HG02973 (cell line): ENCODE data around the gene GEN1.

ENCODE experiments used
- ATAC-seq: cut with Tn5 transposase; IDR thresholded peaks from one replicate; pipeline ENCODE4 v1.9.1; 2021; ENCODE audit warnings: moderate library complexity; ENCODE audit not compliant: unreplicated experiment

The GEN1 gene, protein sequence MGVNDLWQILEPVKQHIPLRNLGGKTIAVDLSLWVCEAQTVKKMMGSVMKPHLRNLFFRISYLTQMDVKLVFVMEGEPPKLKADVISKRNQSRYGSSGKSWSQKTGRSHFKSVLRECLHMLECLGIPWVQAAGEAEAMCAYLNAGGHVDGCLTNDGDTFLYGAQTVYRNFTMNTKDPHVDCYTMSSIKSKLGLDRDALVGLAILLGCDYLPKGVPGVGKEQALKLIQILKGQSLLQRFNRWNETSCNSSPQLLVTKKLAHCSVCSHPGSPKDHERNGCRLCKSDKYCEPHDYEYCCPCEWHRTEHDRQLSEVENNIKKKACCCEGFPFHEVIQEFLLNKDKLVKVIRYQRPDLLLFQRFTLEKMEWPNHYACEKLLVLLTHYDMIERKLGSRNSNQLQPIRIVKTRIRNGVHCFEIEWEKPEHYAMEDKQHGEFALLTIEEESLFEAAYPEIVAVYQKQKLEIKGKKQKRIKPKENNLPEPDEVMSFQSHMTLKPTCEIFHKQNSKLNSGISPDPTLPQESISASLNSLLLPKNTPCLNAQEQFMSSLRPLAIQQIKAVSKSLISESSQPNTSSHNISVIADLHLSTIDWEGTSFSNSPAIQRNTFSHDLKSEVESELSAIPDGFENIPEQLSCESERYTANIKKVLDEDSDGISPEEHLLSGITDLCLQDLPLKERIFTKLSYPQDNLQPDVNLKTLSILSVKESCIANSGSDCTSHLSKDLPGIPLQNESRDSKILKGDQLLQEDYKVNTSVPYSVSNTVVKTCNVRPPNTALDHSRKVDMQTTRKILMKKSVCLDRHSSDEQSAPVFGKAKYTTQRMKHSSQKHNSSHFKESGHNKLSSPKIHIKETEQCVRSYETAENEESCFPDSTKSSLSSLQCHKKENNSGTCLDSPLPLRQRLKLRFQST

DNA sequence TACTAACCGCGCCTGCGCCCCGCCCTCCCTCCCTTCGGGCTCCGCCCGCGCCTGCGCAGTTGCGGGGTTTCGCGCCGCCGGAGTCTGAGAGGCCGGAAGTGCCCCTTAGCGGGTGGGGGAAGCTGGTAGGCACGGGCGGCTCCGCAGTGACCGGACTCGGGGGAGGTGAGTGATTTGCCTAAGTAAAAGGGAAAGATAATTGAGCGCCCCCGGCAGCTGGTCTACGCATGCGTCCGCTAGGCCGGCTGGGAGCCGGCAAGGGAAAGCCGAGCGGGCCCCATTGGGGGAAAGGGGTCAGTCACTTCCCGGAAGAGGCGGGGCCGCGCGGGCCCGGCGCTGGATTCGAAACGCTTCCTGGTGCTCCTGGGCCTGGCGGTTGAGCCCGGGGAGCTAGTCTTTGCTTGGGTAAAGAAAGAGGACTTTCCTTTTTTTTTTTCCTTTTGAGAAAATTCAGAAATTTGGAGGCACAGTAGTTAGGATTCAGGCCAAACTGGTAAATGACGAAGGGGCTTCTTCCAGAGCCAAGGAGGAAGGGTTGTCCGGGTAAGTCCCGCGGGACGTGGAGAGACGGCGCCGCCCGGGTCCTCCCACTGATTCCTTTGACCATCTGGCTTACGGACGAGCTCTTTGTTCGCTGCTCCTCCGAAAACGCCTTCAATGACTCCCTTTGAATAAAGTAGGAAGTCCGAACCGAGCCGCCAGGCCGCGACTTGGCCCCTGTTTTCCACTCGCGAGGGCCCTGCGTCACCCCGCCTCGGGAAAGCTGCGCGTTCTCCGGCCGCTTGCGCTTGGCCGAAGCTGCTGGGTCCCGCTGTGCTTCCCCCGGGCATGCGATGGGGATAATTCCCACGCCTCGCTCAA is at the start of gene GEN1, which contains the start of gene SMC6:
Gene GEN1, plus strand, starts transcription at position 336 of the 861 bp plus-strand sequence. CDS start 5,806 bp downstream, outside the sequence.
Gene SMC6, minus strand, starts transcription at position 8 of the 861 bp plus-strand sequence. CDS start 7,864 bp downstream, outside the sequence.
- peak; percentile 60 for ATAC-seq

GRCh38 chr2:17706845-17707244 is 47.1 kb upstream of the GEN1 start:
- no peak for ATAC-seq

DNA sequence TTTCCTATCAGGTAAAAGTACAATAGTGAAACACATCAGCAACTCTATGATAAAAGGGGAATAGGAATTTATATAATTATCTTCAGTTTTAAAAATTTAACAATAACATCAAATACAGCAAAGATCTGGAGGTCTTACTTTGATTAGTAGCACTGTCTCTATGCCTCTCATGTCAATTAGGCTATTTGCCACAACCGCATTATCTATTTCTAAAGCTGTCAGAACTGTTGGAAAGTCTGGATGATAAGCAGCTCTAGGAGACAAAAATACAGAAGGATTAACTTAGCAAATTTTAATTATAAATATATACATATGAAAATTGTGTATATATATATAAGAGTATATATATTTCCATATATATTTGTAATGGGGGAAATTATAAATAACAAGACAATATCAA is 45.4 kb upstream of the GEN1 start:
- ATAC-seq, result no peak

DNA sequence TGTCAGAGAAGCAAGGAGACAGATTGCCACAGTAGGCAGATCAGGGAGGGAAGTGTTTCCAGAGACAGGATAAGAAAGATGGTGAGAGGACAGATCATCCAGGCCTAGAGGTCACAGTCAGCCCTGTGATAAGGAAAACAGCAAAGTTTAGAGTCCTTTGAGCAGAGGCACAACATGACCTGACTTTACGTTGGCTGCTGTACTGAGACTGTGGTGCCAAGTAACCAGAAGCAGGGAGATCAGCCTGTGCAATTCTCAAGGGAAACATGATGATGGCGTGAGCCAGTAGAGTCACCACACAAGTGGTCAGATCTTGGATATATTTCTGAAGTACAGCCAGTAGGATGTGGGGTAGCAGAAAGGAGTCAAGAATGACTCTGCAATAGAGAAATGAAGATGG is 44.0 kb upstream of the GEN1 start:
- ATAC-seq, result no peak

DNA sequence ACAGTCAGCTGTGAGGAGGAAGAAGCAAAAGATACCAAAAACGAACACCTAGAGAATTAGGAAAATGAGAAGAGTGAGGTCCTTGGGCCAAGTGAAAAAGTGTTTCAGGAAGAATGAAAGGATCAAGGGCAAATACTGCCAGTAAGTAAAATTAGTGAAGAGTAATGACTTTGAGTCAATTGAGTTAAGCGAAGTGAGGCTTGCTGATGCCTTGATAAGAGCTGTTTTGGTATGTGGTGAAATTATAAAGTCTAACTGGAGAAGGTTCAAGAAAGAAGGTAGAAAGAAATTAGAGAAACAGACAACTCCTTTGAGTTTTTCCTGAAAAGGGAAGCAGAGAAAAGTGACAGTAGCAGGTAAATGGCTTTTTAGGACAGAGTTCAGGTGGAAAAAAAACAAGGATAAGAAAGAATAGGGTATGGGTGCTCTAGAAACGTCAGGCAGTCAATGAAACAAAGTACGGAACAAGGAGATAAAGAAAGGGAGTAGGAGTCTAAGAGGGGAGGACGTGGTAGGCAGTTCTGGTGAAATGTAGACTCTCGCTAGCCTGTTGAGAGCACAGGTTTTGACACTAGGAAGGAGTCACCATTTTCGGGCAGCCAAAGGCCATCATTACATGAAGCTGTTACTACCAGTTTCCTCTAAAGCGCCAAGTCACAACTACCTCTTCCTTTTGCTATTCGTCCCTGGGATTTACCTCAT is 43.2 kb upstream of the GEN1 start:
- no peak for ATAC-seq

DNA sequence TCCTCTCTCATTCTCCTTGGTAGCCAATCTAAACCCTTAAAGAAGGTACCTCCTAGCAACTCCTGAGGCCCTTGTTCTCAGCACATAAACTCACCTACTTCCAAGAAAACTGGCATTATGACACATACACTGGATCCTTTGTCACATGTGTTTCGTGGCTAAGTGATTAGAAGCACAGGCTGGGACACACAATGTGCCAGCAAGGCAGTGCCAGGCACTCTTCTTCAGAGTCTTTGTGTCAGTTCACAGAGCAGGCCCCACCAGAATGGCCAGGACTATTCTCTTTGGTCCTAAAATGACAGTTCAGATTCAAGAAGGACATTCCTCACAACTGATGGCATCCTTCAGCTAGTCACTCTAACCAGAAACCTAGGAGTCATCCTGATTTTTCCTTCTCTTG is 40.6 kb upstream of the GEN1 start:
- ATAC-seq, result no peak

- no peak for ATAC-seq
These were observed 36.3 kb upstream of the GEN1 start for GRCh38 chr2:17717666-17718065.

DNA sequence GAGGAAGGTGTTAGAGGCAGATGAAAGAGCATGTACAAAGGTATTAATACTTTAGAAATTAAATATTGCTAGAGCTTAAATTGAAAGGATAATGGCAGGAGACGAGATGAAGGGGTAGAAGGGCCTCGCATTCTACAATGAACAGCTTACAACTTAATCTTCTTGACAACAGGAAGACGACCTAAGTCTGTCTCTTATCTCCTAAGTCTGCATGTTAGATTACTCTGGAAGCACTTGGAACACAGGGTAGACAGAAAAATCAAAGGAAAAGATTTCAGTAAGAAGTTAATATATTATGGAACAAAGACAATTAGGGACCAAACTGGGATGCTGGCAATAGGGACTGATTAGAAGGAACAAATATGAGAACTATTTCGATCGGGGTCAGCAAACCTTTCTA is 35.2 kb upstream of the GEN1 start:
- no peak for ATAC-seq

GRCh38 chr2:17719562-17720371 is 34.2 kb upstream of the GEN1 start:
- ATAC-seq, result peak; percentile 54

DNA sequence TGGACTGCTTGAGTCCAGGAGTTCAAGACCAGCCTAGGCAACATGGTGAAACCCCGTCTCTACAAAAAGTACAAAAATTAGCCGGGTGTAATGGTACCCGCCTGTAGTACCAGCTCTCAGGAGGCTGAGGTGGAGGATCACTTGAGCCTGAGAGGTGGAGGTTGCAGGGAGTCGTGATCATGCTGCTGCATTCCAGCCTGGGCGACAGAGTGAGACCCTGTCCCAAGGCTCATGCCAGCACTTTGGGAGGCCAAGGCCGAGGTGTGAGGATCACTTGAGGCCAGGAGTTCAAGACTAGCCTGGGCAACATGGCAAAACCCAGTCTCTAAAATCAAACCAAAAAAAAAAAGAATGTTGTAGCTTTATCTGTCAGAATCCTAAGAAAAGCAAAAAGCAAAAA is 25.7 kb upstream of the GEN1 start:
- ATAC-seq, result no peak

DNA sequence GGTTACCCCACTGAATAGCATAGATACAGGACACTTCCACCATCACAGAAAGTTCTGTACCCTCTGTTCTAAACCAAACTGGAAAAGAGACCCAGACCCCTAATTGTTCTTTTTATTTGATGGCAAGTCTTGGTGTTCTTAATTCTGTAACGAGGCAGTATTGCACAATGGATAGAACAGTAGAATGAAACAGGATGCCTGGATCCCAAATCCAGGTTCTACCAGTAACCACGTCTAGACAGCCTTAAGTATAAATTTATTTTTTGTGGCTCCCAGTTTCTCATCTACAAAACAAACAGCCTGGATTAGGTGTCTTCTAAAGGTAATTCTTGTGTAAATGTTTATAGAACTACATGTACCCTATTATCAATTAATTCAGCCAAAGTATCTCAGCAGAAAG is 24.1 kb upstream of the GEN1 start:
- ATAC-seq, result no peak

GRCh38 chr2:17733599-17733998 is 20.3 kb upstream of the GEN1 start:
- ATAC-seq, result no peak

GRCh38 chr2:17735864-17736263 is 18.1 kb upstream of the GEN1 start:
- ATAC-seq, result no peak

GRCh38 chr2:17736989-17737388 is 16.9 kb upstream of the GEN1 start:
- ATAC-seq, result no peak

- no peak for ATAC-seq
These were observed 13.7 kb upstream of the GEN1 start for GRCh38 chr2:17740203-17740602.

DNA sequence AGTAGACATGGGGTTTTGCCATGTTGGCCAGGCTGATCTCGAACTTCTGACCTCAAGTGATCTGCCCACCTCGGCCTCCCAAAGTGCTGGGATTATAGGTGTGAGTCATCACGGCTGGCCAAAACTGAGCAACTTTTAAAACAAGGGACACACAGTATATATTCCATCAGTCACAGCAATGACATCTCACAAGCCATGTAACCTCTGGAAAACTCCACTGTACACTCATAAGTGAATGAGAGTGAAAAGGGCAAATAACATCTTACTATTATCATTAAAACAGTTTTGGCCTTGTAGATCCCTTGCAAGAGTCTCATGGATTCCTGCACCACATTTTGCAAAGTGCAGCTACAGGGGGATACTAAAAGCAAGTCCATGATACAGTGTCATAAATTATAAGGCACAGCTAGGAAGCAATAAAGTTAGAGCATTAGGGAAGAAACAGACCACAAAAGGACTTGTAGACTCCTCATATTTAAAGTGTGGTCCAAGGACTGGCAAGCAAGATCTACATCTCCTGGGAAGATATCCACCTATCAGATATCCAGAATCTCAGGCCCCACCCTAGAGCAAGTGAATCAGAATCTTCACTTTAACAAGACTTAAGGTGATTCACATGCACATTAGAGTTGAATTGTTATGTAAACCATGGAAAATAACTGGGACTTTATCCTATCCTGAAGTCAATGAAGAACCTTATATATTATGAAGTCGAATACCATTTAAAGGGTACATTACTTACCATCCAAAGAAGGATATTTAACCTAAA is 6.1 kb upstream of the GEN1 start:
- no peak for ATAC-seq

GRCh38 chr2:17748745-17749144 is 5.2 kb upstream of the GEN1 start:
- no peak for ATAC-seq

- ATAC-seq, result peak; percentile 27
These were observed 4.0 kb upstream of the GEN1 start for GRCh38 chr2:17749753-17750438.
